Stimulated activated CD8-positive, alpha-beta memory T cell treated with anti-CD3 and anti-CD28 coated beads, Interleukin-7, amount 100 ng/mL, for 48 hours (primary cell): ENCODE measurements around the gene SESN1.
"Not testable (repeated sequence)": the region's sequence is repeated elsewhere in the genome, so short reads cannot be mapped to it uniquely, and the experiment has no call there.

ENCODE experiments used
- DNase-seq, 2 donors: peaks; one replicate each; pipeline ENCODE4 v3.0.0-alpha.2; 2020; ENCODE audit warnings: low read depth in 1 of 2; ENCODE audit errors: extremely low read depth in 1 of 2

Gene SESN1

DNA sequence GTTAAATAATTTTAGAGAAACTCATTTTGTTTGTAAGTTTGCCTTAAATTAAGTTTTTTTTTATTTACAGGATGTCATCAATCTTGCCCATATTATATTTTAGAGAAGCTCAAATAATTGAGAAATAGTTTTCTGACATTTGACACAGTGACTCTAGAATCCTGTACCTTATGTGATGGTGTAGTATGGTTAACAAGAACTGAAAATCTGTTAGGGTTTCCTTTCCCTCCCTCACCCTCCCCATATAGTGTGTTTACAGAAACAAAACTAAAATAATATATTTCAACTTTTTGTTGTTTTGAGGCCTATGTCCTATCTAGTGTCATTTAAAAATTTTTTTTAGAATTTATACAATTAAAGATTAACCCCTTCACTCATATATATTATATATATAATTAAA lies 91.8 kb downstream of the SESN1 start:
- DNase-seq = no peak

DNA sequence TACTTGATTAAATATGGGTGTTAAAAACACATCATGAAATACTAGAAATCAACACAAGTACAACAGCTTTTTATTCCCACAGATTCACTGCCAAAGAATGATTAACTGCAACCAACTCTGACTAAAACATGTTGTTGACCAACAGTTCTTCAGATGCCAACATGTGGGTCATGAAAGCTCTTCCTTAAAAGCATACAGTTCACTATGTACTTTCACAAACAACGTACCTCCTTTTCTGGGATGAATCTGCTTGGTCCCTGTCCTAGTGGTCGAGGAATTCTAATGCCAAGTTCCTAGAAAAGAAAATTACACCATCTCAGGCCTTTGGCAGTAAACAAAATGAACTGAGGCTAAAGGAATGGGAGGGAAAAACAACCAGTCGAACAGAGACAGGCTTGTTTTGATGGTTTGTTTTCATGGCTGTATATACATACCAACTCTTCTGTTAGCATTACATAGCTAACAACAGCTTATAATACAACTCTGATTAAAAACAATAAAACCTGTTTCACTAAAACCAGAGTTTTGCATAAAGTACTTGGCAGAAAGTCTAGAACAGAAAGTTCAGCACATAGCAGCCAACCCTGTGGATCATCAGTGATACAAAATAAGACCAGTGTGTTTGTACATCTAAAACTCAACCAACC lies 92.5 kb downstream of the SESN1 start:
- no peak for DNase-seq

DNA sequence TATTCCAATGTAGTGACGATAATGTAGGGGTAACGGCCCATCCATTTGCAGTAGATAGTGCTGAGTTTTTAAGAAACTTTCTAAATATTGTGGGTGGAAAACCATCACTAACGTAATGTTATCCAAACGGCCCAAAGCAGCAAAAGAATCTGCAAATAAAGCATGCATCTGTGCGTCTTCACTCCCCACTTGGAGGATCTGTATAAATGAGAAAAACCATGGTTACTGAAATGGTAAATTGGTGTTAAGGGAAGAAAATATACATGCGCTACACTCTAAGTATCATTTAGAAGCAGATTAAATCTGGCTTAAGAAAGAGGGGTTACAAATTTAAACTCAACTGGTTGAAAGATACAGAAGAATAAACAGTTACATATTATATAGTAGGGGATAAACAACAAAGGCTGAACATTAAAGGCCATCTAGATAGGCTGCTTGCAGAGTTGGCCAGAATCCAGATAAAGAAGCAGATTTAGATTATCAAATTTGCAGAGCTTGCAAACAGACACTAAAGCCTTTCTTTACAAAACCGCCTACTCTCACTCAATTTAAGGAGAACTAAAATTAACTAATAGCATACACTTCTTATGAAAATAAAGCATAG lies 93.3 kb downstream of the SESN1 start:
- DNase-seq = no peak

DNA sequence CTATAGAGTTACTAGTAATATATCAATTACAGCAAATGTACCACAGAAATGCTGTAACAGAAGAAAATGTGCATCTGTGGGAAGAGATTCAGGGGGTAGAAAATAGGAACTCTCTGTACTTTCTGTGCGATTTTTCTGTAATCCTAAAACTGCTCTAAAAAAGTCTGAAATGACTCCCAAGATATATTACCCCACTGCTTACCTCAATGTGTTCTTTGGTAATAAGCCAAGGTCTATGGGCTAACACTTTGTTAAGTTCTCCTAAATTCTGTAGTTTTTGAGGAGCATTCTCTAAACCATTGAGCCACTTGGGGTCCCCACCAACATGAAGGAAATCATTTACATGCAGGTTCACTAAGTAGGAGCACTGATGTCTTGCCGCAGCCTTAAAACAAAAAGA lies 94.4 kb downstream of the SESN1 start:
- no peak for DNase-seq

DNA sequence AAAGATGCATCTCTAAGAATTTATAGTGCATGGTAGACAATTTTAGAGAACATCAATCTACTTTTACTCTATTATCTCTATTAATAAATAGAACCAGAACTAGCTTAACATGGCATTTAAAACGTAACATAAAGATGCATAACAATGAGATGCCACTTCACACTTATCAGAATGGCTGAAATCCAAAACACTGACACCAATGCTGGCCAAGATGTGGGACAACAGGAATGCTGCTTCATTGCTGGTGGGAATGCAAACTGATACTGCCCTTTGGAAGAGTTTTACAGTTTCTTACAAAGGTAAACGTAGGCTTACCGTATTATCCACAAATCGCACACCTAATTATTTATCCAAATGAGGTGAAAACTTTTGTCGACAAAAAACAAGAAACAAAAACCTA lies 95.2 kb downstream of the SESN1 start:
- DNase-seq = no peak

DNA sequence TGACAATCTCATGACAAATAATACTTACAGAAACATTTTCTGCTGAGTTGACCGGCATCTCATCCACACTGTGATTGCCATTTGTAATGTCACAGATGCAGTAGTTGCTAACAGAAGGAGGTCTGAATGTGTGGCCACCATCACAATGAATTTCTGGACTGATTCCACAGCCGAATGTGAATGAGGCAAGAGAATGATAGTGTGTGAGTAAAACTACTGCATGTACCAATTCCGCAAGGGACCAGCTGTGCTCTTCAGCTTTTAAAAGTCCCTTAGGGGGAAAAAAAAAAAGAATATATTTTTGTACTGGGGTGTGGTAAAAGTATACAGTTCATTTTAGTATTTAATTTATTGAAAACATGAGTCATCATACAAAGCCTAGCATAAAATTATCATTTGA lies 96.2 kb downstream of the SESN1 start:
- no peak for DNase-seq

DNA sequence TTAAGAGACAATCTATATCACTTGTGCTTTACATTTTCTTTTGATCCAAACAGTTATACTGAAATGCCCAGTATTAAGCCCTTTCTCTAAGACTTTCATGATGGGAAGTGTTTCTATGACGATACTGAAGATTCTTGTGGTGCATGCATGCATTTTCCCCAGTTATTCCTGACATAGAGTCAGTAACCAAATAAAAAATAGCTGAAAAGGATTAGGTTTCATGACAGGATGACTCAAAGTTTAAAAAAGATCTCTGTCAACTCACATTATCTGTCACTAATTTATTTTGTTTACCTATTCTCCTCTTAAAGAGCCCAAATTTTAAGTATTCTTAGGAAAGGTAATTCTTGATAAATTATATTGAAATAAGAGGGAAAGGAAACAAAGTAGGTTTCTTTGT lies 98.4 kb downstream of the SESN1 start:
- no peak for DNase-seq

DNA sequence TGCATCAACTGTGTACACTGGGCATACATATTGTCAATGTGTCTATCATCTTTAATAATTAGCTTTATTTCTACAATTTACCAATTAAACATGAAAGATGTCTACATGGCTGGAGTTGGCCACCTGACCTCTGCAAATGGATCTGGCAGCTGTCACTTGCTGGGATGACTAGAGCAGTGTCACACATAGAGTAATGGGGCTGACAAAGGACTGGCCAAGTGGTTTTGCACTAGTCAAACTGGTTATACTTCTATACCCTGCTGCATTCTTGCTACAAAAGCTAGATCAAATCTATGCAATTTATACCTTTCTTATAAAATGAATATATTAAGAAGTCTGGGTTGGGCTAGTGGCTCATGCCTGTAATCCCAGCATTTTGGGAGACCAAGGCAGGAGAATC lies 99.3 kb downstream of the SESN1 start:
- DNase-seq = no peak

DNA sequence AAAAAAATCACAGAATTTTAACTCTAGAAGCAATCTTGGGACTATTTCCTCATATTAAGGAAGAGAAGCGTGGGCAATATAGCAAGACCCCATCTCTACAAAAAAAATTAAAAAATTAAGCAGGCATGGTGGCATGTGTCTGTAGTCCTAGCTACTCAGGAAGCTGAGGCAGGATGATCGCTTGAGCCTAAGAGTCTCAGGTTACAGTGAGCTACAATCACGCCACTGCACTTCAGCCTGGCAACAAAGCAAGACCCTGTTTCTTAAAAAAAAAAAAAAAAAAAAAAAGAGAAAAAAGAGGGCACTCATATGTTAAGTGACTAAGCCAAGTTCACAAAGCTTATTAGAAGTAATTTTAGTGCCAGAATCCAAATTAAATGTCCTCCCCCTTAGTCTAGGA lies 100.8 kb downstream of the SESN1 start:
- DNase-seq = no peak

DNA sequence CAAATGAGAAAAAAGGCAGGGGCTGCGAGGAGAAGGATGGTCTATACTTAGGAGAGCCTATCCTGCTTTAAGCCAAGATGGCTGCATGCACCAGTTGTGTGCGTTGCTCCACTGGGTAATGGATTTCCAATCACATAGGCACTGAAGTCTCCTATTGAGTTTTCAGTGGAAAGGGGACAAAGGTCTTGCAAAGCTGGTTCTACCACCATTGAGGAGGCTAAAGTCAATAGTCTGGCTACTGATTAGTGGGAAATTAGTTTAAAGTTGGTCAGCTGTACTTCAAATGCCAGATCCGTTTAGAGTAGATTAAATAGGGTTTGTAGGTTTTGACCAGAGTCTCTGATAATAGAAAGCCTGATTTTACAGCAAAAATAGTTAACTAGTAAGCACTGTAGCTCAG lies 104.9 kb downstream of the SESN1 start:
- no peak for DNase-seq

DNA sequence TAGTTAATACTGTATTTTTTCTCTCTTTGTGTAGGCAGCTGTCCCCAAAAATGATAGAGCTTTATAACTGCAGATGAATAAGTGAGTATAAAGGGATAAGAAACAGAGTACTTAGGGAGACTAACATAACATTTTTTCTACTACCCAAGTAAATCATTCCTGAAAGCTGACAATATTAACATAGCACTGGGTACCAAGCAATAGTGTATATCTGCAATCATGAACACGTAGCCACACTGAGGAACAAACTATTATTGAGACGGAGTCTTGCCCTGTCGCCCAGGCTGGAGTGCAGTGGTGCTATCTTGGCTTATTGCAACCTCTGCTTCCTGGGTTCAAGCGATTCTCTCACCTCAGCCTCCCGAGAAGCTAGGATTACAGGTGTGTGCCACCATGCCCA lies 105.9 kb downstream of the SESN1 start:
- no peak for DNase-seq

DNA sequence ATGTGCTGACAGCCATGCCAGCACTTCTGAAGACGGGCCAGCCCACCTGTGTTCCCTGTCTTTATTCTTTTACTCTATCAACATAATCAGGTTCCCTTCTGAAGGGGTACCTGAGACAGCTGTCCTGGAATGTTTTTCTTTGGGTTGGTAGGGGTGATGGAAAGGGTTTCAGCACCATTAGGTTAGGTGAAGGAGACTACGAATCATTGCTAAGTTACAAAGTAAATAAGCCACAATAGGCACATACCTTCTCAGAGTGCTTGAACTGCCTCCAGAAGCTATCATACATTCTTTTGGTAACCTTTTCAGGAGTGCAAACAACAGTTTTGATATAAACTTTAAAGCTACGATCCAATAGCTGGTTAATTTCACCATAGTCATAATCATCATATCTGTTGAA lies 106.3 kb downstream of the SESN1 start:
- no peak for DNase-seq

DNA sequence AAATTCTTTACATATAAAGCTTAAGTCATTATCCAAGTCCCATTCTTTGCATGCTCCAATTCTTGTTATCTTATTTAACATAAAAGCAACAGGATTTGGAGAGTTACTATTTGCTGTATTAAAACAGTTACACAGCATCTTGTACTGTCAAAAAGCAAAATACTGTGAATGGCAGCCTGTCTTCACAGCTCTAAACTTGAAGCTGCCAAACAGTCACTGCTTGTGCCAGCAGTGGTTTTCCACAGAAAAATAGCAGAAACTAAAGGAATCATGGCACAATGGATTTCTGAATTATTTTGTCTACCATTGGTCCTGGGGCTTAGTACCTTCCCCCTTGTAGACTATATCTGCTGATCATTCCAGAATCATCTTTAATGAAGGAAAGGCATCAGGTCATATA lies 107.5 kb downstream of the SESN1 start:
- DNase-seq = no peak

DNA sequence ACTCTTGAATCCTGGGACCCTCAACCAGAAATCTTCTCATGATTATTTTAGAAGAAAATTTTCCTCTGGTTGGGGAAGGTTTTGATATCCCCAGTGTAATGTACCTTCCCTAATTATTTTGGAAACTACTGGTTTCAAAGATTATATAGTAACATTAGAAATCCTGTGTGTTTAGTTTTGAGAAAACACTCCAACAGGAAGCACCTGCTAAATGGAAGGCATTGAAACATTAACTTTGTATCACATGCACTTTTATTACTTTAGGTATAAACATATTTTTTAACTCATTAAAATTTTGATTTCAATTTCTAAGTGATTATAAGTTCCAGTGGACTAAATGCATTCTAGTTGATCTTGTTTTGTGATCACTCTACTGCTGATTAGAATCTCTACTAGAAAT lies 109.3 kb downstream of the SESN1 start:
- DNase-seq = no peak

DNA sequence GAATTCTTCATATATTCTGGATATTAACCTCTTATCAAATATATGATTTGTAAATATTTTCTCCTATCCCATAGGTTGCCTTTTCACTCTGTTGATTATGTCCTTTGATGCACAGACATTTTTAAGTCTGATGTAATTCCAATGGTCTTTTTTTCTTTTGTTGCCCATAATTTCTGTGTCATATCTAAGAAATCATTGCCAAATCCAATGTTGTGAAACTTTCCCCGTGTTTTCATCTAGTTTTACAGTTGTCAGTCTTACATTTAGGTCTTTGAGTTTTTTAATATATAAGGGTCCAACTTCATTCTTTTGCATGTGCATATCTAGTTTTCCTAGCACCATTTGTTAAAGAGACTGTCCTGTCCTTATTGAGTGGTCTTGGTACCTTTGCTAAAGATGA lies 111.5 kb downstream of the SESN1 start:
- DNase-seq = no peak

DNA sequence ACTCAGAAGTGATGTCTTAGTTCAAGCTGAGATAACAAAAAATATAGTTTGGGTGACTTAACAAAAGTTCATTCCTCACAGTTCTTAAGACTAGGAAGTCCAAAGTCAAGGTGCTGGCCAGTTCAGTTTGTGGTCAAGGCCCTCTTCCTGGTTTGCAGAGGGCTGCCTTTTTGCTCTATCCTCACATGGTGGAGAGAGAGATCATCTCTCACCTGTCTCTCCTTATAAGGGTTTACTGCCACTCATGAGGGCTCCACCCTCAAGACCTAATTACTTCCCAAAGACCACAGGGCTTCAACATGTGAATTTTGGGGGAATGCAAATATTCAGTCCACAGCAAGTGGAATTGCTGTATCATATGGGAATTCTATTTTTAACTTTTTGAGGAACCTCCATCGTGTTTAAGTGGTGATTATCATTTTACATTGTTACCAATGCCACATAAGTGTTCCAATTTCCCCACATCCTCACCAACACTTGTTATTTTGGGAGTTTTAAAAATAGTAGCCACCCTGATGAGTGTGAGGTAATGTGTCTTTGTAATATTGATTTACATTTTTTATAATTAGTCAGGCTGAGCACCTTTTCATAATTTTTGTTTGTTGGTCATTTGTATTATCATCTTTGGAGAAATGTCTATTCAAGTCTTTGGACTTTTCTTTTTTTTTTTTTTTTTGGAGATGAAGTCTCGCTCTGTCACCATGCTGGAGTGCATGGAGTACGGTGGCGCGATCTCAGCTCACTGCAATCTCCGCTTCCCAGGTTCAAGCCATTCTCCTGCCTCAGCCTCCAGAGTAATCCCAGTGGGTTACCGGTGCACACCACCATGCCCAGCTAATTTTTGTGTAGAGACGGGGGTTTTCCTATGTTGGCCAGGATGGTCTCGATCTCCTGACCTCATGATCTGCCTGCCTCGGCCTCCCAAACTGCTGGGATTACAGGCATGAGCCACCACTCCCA lies 112.2 kb downstream of the SESN1 start:
- DNase-seq = no peak

DNA sequence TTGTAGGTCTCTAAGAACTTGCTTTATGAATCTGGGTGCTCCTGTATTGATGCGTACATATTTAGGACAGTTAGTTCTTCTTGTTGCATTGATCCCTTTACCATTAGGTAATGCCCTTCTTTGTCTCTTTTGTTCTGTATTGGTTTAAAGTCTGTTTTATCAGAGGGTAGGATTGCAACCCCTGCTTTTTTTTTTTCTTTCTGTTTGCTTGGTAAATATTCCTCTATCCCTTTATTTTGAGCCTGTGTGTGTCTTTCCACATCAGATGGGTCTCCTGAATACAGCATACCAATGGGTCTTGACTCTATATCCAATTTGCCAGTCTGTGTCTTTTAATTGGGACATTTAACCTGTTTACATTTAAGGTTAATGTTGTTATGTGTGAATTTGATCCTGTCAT lies 116.0 kb downstream of the SESN1 start:
- not testable (repeated sequence) for DNase-seq

DNA sequence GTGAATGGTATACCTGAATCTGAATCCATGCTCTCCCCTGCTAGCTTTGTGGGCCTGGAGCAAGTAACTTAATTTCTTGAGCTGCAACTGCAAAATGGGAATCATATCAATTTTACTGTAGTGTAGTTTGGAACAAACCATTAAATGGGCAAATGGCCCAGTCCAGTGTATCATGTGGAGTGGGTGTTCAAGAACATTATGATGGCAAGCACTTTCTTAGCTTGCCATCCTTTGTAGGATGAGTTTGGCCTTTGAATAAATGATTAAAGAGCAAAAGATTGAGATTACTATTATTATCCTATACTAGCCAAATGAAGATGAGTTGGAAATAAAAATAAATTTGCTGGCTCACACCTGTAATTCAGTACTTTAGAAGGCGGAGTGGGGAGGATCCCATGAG lies 120.4 kb downstream of the SESN1 start:
- no peak for DNase-seq

DNA sequence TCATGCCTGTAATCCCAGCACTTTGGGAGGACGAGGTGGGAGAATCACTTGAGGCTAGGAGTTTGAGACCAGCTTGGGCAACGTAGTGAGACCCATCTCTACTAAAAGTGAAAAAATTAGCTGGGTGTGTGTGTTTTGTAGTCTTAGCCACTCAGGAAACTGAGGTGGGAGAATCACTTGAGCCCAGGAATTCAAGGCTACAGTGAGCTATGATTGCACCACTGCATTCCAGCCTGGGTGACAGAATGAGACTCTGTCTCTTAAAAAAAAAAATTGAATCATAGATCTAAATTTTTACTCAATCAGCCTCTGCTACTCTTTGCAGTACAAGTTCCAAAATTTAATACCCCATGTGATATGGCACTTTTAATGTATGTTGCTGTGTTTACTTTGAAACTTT lies 124.9 kb downstream of the SESN1 start:
- DNase-seq = no peak

DNA sequence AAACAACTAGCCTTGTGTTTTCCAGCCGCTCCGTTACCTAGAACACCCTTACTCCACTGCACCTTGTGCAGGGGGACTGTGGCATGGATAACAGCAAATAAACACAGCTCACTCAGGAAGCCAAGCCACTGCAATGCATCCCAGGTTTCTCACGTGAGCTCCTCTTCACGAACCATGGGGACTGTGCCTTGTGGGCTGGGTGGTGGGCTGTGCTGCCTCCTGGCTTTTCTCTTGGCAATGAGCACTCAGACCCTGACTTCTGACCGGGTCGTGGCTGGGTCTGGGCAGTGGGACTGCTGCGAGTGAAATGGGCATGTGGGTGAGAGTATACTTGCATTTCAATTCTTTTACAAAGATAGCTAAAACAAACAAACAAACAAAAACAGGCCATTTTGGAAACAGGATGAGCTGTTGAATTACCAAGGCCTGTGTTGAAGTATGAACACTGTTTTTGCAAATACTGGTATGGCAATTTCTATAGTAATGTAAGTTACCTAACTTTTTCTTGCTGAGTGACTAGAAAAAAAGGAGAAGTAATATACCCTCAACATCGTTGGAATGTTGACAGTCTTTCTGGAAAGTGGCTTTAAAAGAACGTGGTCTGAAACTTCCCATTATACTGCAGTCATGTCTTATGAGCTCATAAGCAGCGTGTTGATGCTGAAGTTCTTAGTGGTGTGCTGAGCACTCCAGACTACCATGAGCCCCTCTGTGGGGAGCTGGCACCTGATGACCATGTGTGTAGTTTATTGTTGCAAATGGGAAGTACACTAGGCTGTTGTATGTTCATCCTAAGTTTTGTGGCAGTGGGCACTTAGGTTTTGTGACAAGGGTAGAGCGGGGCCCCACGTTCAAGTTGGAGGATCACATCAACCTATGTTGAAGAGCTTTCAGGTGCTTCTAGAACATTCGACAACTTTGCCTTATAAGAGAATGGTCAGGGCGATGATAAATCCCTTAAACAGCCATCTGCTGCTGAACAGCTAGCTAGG lies 126.0 kb downstream of the SESN1 start:
- DNase-seq = no peak
